Measurements from ENCODE around the gene PNISR. TPM values are rescaled to one million over a fixed set of nuclear protein-coding genes. Genes with fewer than 3 reads are reported as not detected.

Gene PNISR
- total and polyA plus RNA-seq, 2 donors (not counting 1 experiment from before 2014, with no cell fraction given), result 27.7 to 99.1 TPM

DNA sequence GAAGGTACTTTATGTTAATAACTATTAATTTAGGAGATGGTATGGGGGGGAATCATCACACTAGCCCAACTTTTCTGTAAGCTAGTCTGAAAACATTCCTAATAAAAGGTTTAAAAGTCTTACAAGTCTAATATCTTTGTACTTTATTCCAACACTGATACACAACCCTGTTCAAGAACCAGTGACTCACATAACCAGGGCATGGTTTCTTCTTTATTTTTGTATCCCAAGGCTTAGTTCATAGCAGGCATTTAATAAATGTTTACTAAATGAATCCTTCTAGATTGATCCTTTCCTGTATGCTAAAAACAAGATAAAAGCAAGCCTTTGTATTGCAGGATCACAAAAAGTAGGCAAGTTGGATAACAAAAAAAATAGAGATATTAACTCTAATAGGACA, 9.7 kb downstream of the PNISR start:
- no peaks in the 10 kb centered on the region for H3K9me3 ChIP-seq (ENCODE audit: control insufficient read depth, insufficient read depth, low read depth, low read length)
- no peak for DNase-seq (ENCODE audit: low read depth in 2 of 2)
- no peak overlapping the region for H3K4me3 ChIP-seq (replicated peaks in 1 of 4; ENCODE audit: control extremely low read depth in 1 of 4, insufficient read depth in 1 of 4, low read depth in 3 of 4, low read length in 4 of 4)
- no peak overlapping the region for H3K4me2 ChIP-seq (ENCODE audit: extremely low read depth, insufficient read depth, low read length)
- H3K4me1 ChIP-seq (ENCODE audit: control insufficient read depth, extremely low read depth, insufficient read depth, low read length), result no peaks in the 10 kb centered on the region
- peaks cover 2% of the 10 kb centered on the region for H3K36me3 ChIP-seq (ENCODE audit: control insufficient read depth, insufficient read depth, low read length)
- peaks cover 83% of the 10 kb centered on the region for H3K79me2 ChIP-seq (ENCODE audit: control insufficient read depth, insufficient read depth, low read length)
- no peak overlapping the region for H3K9ac ChIP-seq (ENCODE audit: insufficient read depth, low read length)
- no peak overlapping the region for H2AFZ ChIP-seq (ENCODE audit: low read length)
- H3K27me3 ChIP-seq (ENCODE audit: control insufficient read depth, insufficient read depth, low read length), result no peaks in the 10 kb centered on the region
- TF ChIP-seq CTCF (conservative IDR thresholded peaks at IDR 0.05 in 1 of 2, IDR thresholded peaks at IDR 0.05 in 1 of 2; ENCODE audit: low read depth in 1 of 2, low read length in 2 of 2), result no peak
- peaks cover 3% of the 10 kb centered on the region for H4K20me1 ChIP-seq (ENCODE audit: control insufficient read depth, extremely low read depth, insufficient read depth, low read length)
- H3K27ac ChIP-seq (ENCODE audit: insufficient read depth, low read length), result no peak overlapping the region

DNA sequence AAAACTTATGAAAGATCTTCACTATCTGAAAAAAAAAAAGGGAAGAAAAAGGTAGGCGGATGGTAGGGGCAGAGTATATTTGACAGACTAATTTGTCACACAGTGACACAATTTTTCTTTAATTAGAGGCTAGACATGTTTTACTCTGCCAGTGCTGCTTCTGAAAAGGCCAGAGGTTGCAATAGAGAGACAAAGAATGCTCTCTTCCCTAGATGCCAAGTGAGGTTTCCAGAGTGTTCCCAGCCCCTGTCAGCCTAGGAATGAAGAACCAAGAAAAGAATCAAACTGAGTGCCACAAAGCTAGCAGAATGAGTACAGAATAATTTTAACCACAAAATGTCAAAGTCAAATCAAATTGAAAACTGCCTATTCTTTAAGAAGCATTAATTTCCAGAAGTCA, 13.0 kb downstream of the PNISR start:
- TF ChIP-seq CTCF (conservative IDR thresholded peaks at IDR 0.05 in 1 of 2, IDR thresholded peaks at IDR 0.05 in 1 of 2; ENCODE audit: low read depth in 1 of 2, low read length in 2 of 2) (no peak), EZH2 (IDR thresholded peaks at IDR 0.05; ENCODE audit: low read length, missing control alignments) (no peak)
- no peak for DNase-seq (ENCODE audit: low read depth in 2 of 2)

DNA sequence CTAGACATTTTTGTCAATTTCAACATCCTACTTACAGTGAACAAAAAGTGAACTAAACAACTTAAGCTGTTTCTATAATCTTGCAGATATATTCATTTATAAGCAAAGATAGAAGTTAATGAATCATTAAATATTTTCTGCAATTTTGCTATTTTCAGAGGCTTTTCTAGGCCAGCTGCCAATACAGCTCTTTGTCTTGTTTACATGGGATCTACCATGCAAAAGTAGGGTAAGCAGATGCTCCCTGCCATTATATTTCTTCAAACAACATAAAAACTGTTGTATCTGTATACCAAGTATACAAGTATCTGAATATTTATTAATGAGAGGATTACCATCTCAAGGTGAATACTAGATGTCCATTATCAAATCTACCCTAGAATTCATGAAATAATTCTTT, 15.4 kb downstream of the PNISR start:
- Histone ChIP-seq H3K9ac (ENCODE audit: insufficient read depth, low read length) (no peak overlapping the region), H3K9me3 (ENCODE audit: control insufficient read depth, insufficient read depth, low read depth, low read length) (no peaks in the 10 kb centered on the region), H2AFZ (ENCODE audit: low read length) (no peak overlapping the region), H3K4me2 (ENCODE audit: extremely low read depth, insufficient read depth, low read length) (no peak overlapping the region), H4K20me1 (ENCODE audit: control insufficient read depth, extremely low read depth, insufficient read depth, low read length) (no peaks in the 10 kb centered on the region), H3K27ac (ENCODE audit: insufficient read depth, low read length) (no peak overlapping the region), H3K36me3 (ENCODE audit: control insufficient read depth, insufficient read depth, low read length) (peaks cover 8% of the 10 kb centered on the region), H3K27me3 (ENCODE audit: control insufficient read depth, insufficient read depth, low read length) (no peaks in the 10 kb centered on the region), H3K4me1 (ENCODE audit: control insufficient read depth, extremely low read depth, insufficient read depth, low read length) (no peaks in the 10 kb centered on the region), H3K79me2 (ENCODE audit: control insufficient read depth, insufficient read depth, low read length) (peaks cover 33% of the 10 kb centered on the region), H3K4me3 (replicated peaks in 1 of 4; ENCODE audit: control extremely low read depth in 1 of 4, insufficient read depth in 1 of 4, low read depth in 3 of 4, low read length in 4 of 4) (no peak overlapping the region)
- TF ChIP-seq CTCF (conservative IDR thresholded peaks at IDR 0.05 in 1 of 2, IDR thresholded peaks at IDR 0.05 in 1 of 2; ENCODE audit: low read depth in 1 of 2, low read length in 2 of 2), result no peak
- TF ChIP-seq EZH2 (IDR thresholded peaks at IDR 0.05; ENCODE audit: low read length, missing control alignments), result no peak
- peak in 1 of 2 donors; percentile 8 for DNase-seq (ENCODE audit: low read depth in 2 of 2)

More for the DNA sequence above, 13.0 kb downstream of the PNISR start:
- Histone ChIP-seq H2AFZ (ENCODE audit: low read length) (no peak overlapping the region), H3K9ac (ENCODE audit: insufficient read depth, low read length) (no peak overlapping the region), H4K20me1 (ENCODE audit: control insufficient read depth, extremely low read depth, insufficient read depth, low read length) (peaks cover 3% of the 10 kb centered on the region), H3K27me3 (ENCODE audit: control insufficient read depth, insufficient read depth, low read length) (no peaks in the 10 kb centered on the region), H3K4me3 (replicated peaks in 1 of 4; ENCODE audit: control extremely low read depth in 1 of 4, insufficient read depth in 1 of 4, low read depth in 3 of 4, low read length in 4 of 4) (no peak overlapping the region), H3K36me3 (ENCODE audit: control insufficient read depth, insufficient read depth, low read length) (peaks cover 8% of the 10 kb centered on the region), H3K9me3 (ENCODE audit: control insufficient read depth, insufficient read depth, low read depth, low read length) (no peaks in the 10 kb centered on the region), H3K4me1 (ENCODE audit: control insufficient read depth, extremely low read depth, insufficient read depth, low read length) (no peaks in the 10 kb centered on the region), H3K4me2 (ENCODE audit: extremely low read depth, insufficient read depth, low read length) (no peak overlapping the region), H3K79me2 (ENCODE audit: control insufficient read depth, insufficient read depth, low read length) (peaks cover 52% of the 10 kb centered on the region), H3K27ac (ENCODE audit: insufficient read depth, low read length) (no peak overlapping the region)
